Medulla oblongata (tissue), 1 donor: ENCODE data around the gene ACADS.

ENCODE experiments used
- DNase-seq: peaks from one replicate; pipeline ENCODE4 v3.0.0-alpha.2; 2015; ENCODE audit errors: extremely low spot score

ACADS gene

GRCh38 chr12:120725659-120726509 lies at the start of gene ACADS:
Gene ACADS (plus strand): TSS chr12:120725826. CDS start chr12:120725886, 60 bp downstream.
- DNase-seq, result peak; percentile 92

GRCh38 chr12:120677765-120678473 lies 47.7 kb upstream of the ACADS start:
- no peak for DNase-seq

- DNase-seq, result no peak
Measured at GRCh38 chr12:120678572-120678971, 47.1 kb upstream of the ACADS start.

GRCh38 chr12:120680165-120680738 lies 45.4 kb upstream of the ACADS start:
- peak; percentile 16 for DNase-seq

- no peak for DNase-seq
Measured at GRCh38 chr12:120684523-120684932, 41.1 kb upstream of the ACADS start.

GRCh38 chr12:120685522-120685921 lies 40.1 kb upstream of the ACADS start:
- no peak for DNase-seq

- DNase-seq, result peak; percentile 99
Measured at GRCh38 chr12:120686151-120686689, 39.4 kb upstream of the ACADS start.

- peak; percentile 98 for DNase-seq
Measured at GRCh38 chr12:120686690-120687577, 38.7 kb upstream of the ACADS start, which contains the start of gene MLEC. Gene MLEC (plus strand): TSS chr12:120687149. CDS start chr12:120687297, 148 bp downstream.

GRCh38 chr12:120687578-120688289 lies 37.9 kb upstream of the ACADS start:
- no peak for DNase-seq

- DNase-seq, result peak; percentile 40
Measured at GRCh38 chr12:120688527-120689071, 37.0 kb upstream of the ACADS start.

GRCh38 chr12:120689397-120690082 lies 36.1 kb upstream of the ACADS start:
- no peak for DNase-seq

- no peak for DNase-seq
Measured at GRCh38 chr12:120690083-120690450, 35.6 kb upstream of the ACADS start.

- no peak for DNase-seq
Measured at GRCh38 chr12:120690978-120691377, 34.6 kb upstream of the ACADS start.

- no peak for DNase-seq
Measured at GRCh38 chr12:120692524-120693033, 33.0 kb upstream of the ACADS start.

- DNase-seq, result no peak
Measured at GRCh38 chr12:120693848-120694247, 31.8 kb upstream of the ACADS start.

GRCh38 chr12:120696626-120697025 lies 29.0 kb upstream of the ACADS start:
- no peak for DNase-seq

GRCh38 chr12:120697344-120697743 lies 28.3 kb upstream of the ACADS start:
- no peak for DNase-seq

- no peak for DNase-seq
Measured at GRCh38 chr12:120698665-120699064, 27.0 kb upstream of the ACADS start.

- no peak for DNase-seq
Measured at GRCh38 chr12:120699553-120699952, 26.1 kb upstream of the ACADS start.
